OCI-LY7 (cell line): Measurements from ENCODE around the gene NAV2. TPM values are rescaled to one million over a fixed set of nuclear protein-coding genes. Genes with fewer than 3 reads are reported as not detected.

Experiments used
- BruUV-seq: library from RNA; stranded (reverse); fragments of 400-500 nt; replicated peaks from 2 replicates; lab custom pipeline; 2021; lab: Mats Ljungman, UMichigan
- CTCF ChIA-PET: fragments of 300-600 bp; sonication (Branson Sonifier 250); formaldehyde crosslinking; loops from one replicate; lab custom pipeline; 2022; ENCODE audit warnings: antibody characterized with exemption; ENCODE audit not compliant: unreplicated experiment; lab: Charles Lee
- POLR2A ChIA-PET: fragments of 300-600 bp; sonication (Branson Sonifier 250); formaldehyde crosslinking; loops from one replicate; lab custom pipeline; 2022; ENCODE audit warnings: antibody characterized with exemption; lab: Charles Lee
- DNase-seq: peaks from one replicate; pipeline ENCODE4 v3.0.0-alpha.2; 2015; ENCODE audit warnings: low spot score
- H2AFZ ChIP-seq: fragments of 200-600 bp; sonication (generic), shearing (Covaris generic); 2 replicates; pipeline ENCODE4 v1.6.1; 2014; ENCODE audit warnings: mild to moderate bottlenecking, antibody characterized with exemption, low read length, moderate library complexity
- H3K27ac ChIP-seq: fragments of 200-600 bp; sonication (generic); 2 replicates; pipeline ENCODE4 v1.5.1; 2014; ENCODE audit warnings: mixed run types, low read depth, mild to moderate bottlenecking, moderate library complexity, low read length, inconsistent platforms; ENCODE audit not compliant: poor library complexity, severe bottlenecking
- H3K36me3 ChIP-seq: fragments of 200-600 bp; sonication (generic); 2 replicates; pipeline ENCODE4 v1.6.1; 2014; ENCODE audit warnings: mild to moderate bottlenecking, antibody characterized with exemption, low read length, moderate library complexity, mixed read lengths; ENCODE audit not compliant: insufficient read depth
- H3K4me1 ChIP-seq: fragments of 200-600 bp; sonication (generic); 2 replicates; pipeline ENCODE4 v1.5.1; 2014; ENCODE audit warnings: mild to moderate bottlenecking, low read length; ENCODE audit not compliant: insufficient read depth, poor library complexity, severe bottlenecking
- H3K4me2 ChIP-seq: fragments of 200-600 bp; sonication (generic); 2 replicates; pipeline ENCODE4 v1.6.1; 2014; ENCODE audit warnings: mild to moderate bottlenecking, low read length
- H3K4me3 ChIP-seq: fragments of 200-600 bp; sonication (generic); 2 replicates; pipeline ENCODE4 v1.5.1; 2014; ENCODE audit warnings: mild to moderate bottlenecking, low read depth, low read length; ENCODE audit not compliant: poor library complexity, severe bottlenecking
- H3K79me2 ChIP-seq: fragments of 200-600 bp; sonication (generic); 2 replicates; pipeline ENCODE4 v1.6.1; 2016; ENCODE audit warnings: low read depth, mild to moderate bottlenecking, low read length, moderate library complexity, mixed read lengths; ENCODE audit not compliant: insufficient read depth
- H3K9me2 ChIP-seq: fragments of 200-600 bp; sonication (generic); 2 replicates; pipeline ENCODE4 v1.6.1; 2016; ENCODE audit warnings: mild to moderate bottlenecking, low read length, mixed read lengths; ENCODE audit not compliant: insufficient read depth
- H3K9me3 ChIP-seq: fragments of 200-600 bp; sonication (generic); 2 replicates; pipeline ENCODE4 v1.6.1; 2014; ENCODE audit warnings: mild to moderate bottlenecking, mixed run types, low read length, mixed read lengths
- H4K20me1 ChIP-seq: fragments of 200-600 bp; sonication (generic); 2 replicates; pipeline ENCODE4 v1.6.1; 2014; ENCODE audit warnings: mild to moderate bottlenecking, antibody characterized with exemption, low read length, moderate library complexity, mixed read lengths; ENCODE audit not compliant: insufficient read depth
- CTCF ChIP-seq: fragments of 200-600 bp; sonication (generic); conservative IDR thresholded peaks from 2 replicates; pipeline ENCODE4 v1.5.1; 2014; ENCODE audit warnings: mild to moderate bottlenecking, antibody characterized with exemption, low read length, moderate library complexity, mixed read lengths
- EZH2phosphoT487 ChIP-seq: fragments of 200-600 bp; sonication (generic); IDR thresholded peaks from 2 replicates; pipeline ENCODE4 v1.6.1; 2018; ENCODE audit warnings: low read depth, borderline replicate concordance, mild to moderate bottlenecking, mixed run types, antibody characterized with exemption, low read length, moderate library complexity, mixed read lengths
- intact Hi-C: fragments of 100-400 bp; cut with micrococcal nuclease; formaldehyde crosslinking; loops from one replicate; pipeline ENCODE4 v1.10.0; 2022; ENCODE audit not compliant: unreplicated experiment
- total RNA-seq, 2 experiments: library from RNA; depleted of rRNA in 1 of 2; stranded (reverse); fragments of >200 nt in 1 of 2; shearing (Covaris generic) in 1 of 2; gene quantifications; 2 replicates each; pipeline ENCODE4 v1.2.3, GENCODE V29; 2014 to 2022

Gene NAV2
- total RNA-seq, 2 experiments from 2014 or later, result 0.06 to 0.68 TPM

GRCh38 chr11:19723572-19724342, 11.1 kb downstream of the NAV2 start:
- Histone ChIP-seq H3K4me1 (no peaks in the 10 kb centered on the region), H4K20me1 (no peaks in the 10 kb centered on the region), H3K36me3 (no peaks in the 10 kb centered on the region), H3K4me2 (no peak overlapping the region), H3K9me2 (no peaks in the 10 kb centered on the region), H3K4me3 (no peak overlapping the region), H3K9me3 (no peaks in the 10 kb centered on the region), H2AFZ (no peak overlapping the region), H3K27ac (no peak overlapping the region), H3K79me2 (no peaks in the 10 kb centered on the region)
- intact Hi-C loops, result no loop called here
- CTCF ChIA-PET, result no interaction called here
- no peak for DNase-seq
- no peak for TF ChIP-seq CTCF
- TF ChIP-seq EZH2phosphoT487, result no peak
- BruUV-seq, result no TSS peak
- POLR2A ChIA-PET, result no interaction called here

- CTCF ChIA-PET, result no interaction called here
- intact Hi-C loops, result no loop called here
- BruUV-seq, result no TSS peak
These were observed 12.1 kb downstream of the NAV2 start for GRCh38 chr11:19724765-19725164.

More at GRCh38 chr11:19724765-19725164, 12.1 kb downstream of the NAV2 start:
- POLR2A ChIA-PET, result no interaction called here
- H3K9me2 ChIP-seq, result no peaks in the 10 kb centered on the region
- no peaks in the 10 kb centered on the region for H4K20me1 ChIP-seq
- H3K9me3 ChIP-seq, result no peaks in the 10 kb centered on the region
- no peaks in the 10 kb centered on the region for H3K36me3 ChIP-seq
- no peak overlapping the region for H3K4me2 ChIP-seq
- H2AFZ ChIP-seq, result no peak overlapping the region
- no peaks in the 10 kb centered on the region for H3K79me2 ChIP-seq
- no peak overlapping the region for H3K27ac ChIP-seq
- no peak overlapping the region for H3K4me3 ChIP-seq
- no peaks in the 10 kb centered on the region for H3K4me1 ChIP-seq
- no peak for TF ChIP-seq EZH2phosphoT487
- TF ChIP-seq CTCF, result no peak
- DNase-seq, result no peak
